ENCODE results near the gene ENSA. TPM values are rescaled to one million over a fixed set of nuclear protein-coding genes. Genes with fewer than 3 reads are reported as not detected.
"Not testable (repeated sequence)": the region's sequence is repeated elsewhere in the genome, so short reads cannot be mapped to it uniquely, and the experiment has no call there.

ENSA gene
- total and polyA plus RNA-seq, 2 donors (not counting 3 experiments of a cell fraction or from before 2014, with no cell fraction given) = 32.4 to 155 TPM

GRCh38 chr1:150574260-150575071 lies 54.9 kb downstream of the ENSA start:
- H3K4me3 ChIP-seq (replicated peaks in 1 of 3; ENCODE audit: insufficient read depth in 1 of 3, low read depth in 1 of 3, low read length in 3 of 3) = peak overlapping the region in 2 of 3 experiments; percentile 5 to 99
- peaks cover 36% of the 10 kb centered on the region for H4K20me1 ChIP-seq (replicated peaks; ENCODE audit: control insufficient read depth, extremely low read depth, insufficient read depth, low read length)
- H2AFZ ChIP-seq (ENCODE audit: low read depth, low read length) = no peak overlapping the region
- dilution Hi-C loops (cut with MboI; ENCODE audit: extremely low pct_ligation_motif_present, low sequenced_read_pairs) = loop anchor here (10.0 kb wide), 1 partner anchor 90 kb away; no protein-coding TSS in a partner anchor
- DNase-seq (ENCODE audit: low read depth, low spot score) (no peak), FAIRE-seq (no peak)
- peaks cover 72% of the 10 kb centered on the region for H3K79me2 ChIP-seq (ENCODE audit: control insufficient read depth, insufficient read depth, low read length)
- H3K4me1 ChIP-seq (ENCODE audit: control insufficient read depth, extremely low read depth, insufficient read depth, low read length) = peaks cover 36% of the 10 kb centered on the region
- peak overlapping the region; percentile 23 for H3K27ac ChIP-seq (ENCODE audit: insufficient read depth, low read depth, low read length)
- BruUV-seq (replicated peaks) = no TSS peak
- TF ChIP-seq JUN (IDR thresholded peaks at IDR 0.05; ENCODE audit: borderline replicate concordance, insufficient read depth, insufficient read length, low read depth) (no peak), POLR2A (IDR thresholded peaks at IDR 0.05; ENCODE audit: low read depth, low read length) (peak; percentile 16), MYC (IDR thresholded peaks at IDR 0.05; ENCODE audit: low read depth, low read length) (no peak), MAX (IDR thresholded peaks at IDR 0.05; ENCODE audit: insufficient read depth, insufficient read length) (no peak), EZH2 (IDR thresholded peaks at IDR 0.05; ENCODE audit: borderline replicate concordance, low read depth, low read length, severe bottlenecking) (no peak), POLR2AphosphoS5 (IDR thresholded peaks at IDR 0.05; ENCODE audit: insufficient read depth, low read depth, low read length) (no peak)
- peaks cover 17 to 39% of the 10 kb centered on the region in 2 experiments for H3K36me3 ChIP-seq (ENCODE audit: control insufficient read depth in 2 of 2, extremely low read depth in 1 of 2, insufficient read depth in 2 of 2, low read length in 2 of 2)
- intact Hi-C loops (cut with micrococcal nuclease) = loop anchor here (5.0 kb wide), 1 partner anchor 238 kb away; no protein-coding TSS in a partner anchor
- H3K9me3 ChIP-seq (replicated peaks; ENCODE audit: control insufficient read depth, insufficient read depth, low read length) = no peaks in the 10 kb centered on the region
- no peaks in the 10 kb centered on the region for H3K27me3 ChIP-seq (ENCODE audit: control insufficient read depth in 2 of 2, insufficient read depth in 2 of 2, low read length in 2 of 2)
- H3K4me2 ChIP-seq (ENCODE audit: insufficient read depth, low read length) = peak overlapping the region; percentile 87
- ChIA-PET POLR2A (interaction anchor here (1.5 kb wide), 2 partner anchors 10 to 46 kb away, joined by 3 to 6 read pairs; no protein-coding TSS in a partner anchor), CTCF (interaction anchor here (10.3 to 13.4 kb wide), 2 partner anchors 12 to 46 kb away, joined by 147 to 184 read pairs; no protein-coding TSS in a partner anchor)
- no peaks in the 10 kb centered on the region for H3K9me1 ChIP-seq (replicated peaks; ENCODE audit: control insufficient read depth, extremely low read depth, insufficient read depth, low read length)
- H3K9ac ChIP-seq (replicated peaks; ENCODE audit: extremely low read depth, insufficient read depth, low read length) = peak overlapping the region; percentile 97

- intact Hi-C loops (cut with micrococcal nuclease) = not testable (repeated sequence)
Observed at GRCh38 chr1:150573648-150574071, 55.8 kb downstream of the ENSA start.

More at GRCh38 chr1:150573648-150574071, 55.8 kb downstream of the ENSA start:
- Histone ChIP-seq H3K36me3 (ENCODE audit: control insufficient read depth in 2 of 2, extremely low read depth in 1 of 2, insufficient read depth in 2 of 2, low read length in 2 of 2) (peaks cover 17 to 39% of the 10 kb centered on the region in 2 experiments), H3K4me1 (ENCODE audit: control insufficient read depth, extremely low read depth, insufficient read depth, low read length) (peaks cover 43% of the 10 kb centered on the region), H3K79me2 (ENCODE audit: control insufficient read depth, insufficient read depth, low read length) (peaks cover 66% of the 10 kb centered on the region), H4K20me1 (replicated peaks; ENCODE audit: control insufficient read depth, extremely low read depth, insufficient read depth, low read length) (peaks cover 36% of the 10 kb centered on the region)
- not testable (repeated sequence) for H3K9me1 ChIP-seq (replicated peaks; ENCODE audit: control insufficient read depth, extremely low read depth, insufficient read depth, low read length); H3K27me3 ChIP-seq (ENCODE audit: control insufficient read depth in 2 of 2, insufficient read depth in 2 of 2, low read length in 2 of 2); DNase-seq (ENCODE audit: low read depth, low spot score); H3K4me3 ChIP-seq (replicated peaks in 1 of 3; ENCODE audit: insufficient read depth in 1 of 3, low read depth in 1 of 3, low read length in 3 of 3); H2AFZ ChIP-seq (ENCODE audit: low read depth, low read length); H3K9ac ChIP-seq (replicated peaks; ENCODE audit: extremely low read depth, insufficient read depth, low read length); FAIRE-seq; H3K4me2 ChIP-seq (ENCODE audit: insufficient read depth, low read length); H3K27ac ChIP-seq (ENCODE audit: insufficient read depth, low read depth, low read length); H3K9me3 ChIP-seq (replicated peaks; ENCODE audit: control insufficient read depth, insufficient read depth, low read length); BruUV-seq (replicated peaks)
- CTCF ChIA-PET = interaction anchor here (10.3 to 13.4 kb wide), 2 partner anchors 11 to 47 kb away, joined by 147 to 184 read pairs; no protein-coding TSS in a partner anchor
- dilution Hi-C loops (cut with MboI; ENCODE audit: extremely low pct_ligation_motif_present, low sequenced_read_pairs) = loop anchor here (10.0 kb wide), 1 partner anchor 91 kb away; no protein-coding TSS in a partner anchor
- POLR2A ChIA-PET = interaction anchor here (1.0 to 1.5 kb wide), 2 partner anchors 46 to 48 kb away, joined by 3 to 4 read pairs; no protein-coding TSS in a partner anchor
